Body of pancreas (tissue), 4 donors: ENCODE results near the gene UBE2C. TPM values are rescaled to one million over a fixed set of nuclear protein-coding genes. Genes with fewer than 3 reads are reported as not detected.

Experiments
- ATAC-seq: fragments of 150-250 bp; one replicate; pipeline ENCODE4 v1.9.1; 2016
- DNase-seq, 4 donors: peaks; one replicate each; pipeline ENCODE4 v3.0.0-alpha.2; 2019
- H3K27ac ChIP-seq, 4 donors: fragments of 200-600 bp; sonication (generic); 1 replicate in 3 of 4; 2 replicates in 1 of 4; pipeline versions ENCODE4 v1.5.1 to v1.6.1; 2016 to 2019; ENCODE audit warnings: mild to moderate bottlenecking in 1 of 4, mixed read lengths in 1 of 4, moderate library complexity in 1 of 4
- H3K27me3 ChIP-seq, 2 donors: fragments of 200-600 bp; sonication (generic); one replicate each; pipeline ENCODE4 v1.6.0; 2016; ENCODE audit warnings: mild to moderate bottlenecking in 1 of 2
- H3K36me3 ChIP-seq, 2 donors: fragments of 200-600 bp; sonication (generic); replicated peaks in 1 of 2; 2 replicates each; pipeline ENCODE4 v1.5.1; 2016; ENCODE audit warnings: low read depth in 2 of 2; ENCODE audit not compliant: insufficient read depth in 1 of 2
- H3K4me1 ChIP-seq: fragments of 200-600 bp; sonication (generic); one replicate; pipeline ENCODE4 v1.6.0; 2016
- H3K4me3 ChIP-seq, 2 donors: fragments of 200-600 bp; sonication (generic); 1 replicate in 1 of 2; 2 replicates in 1 of 2; pipeline ENCODE4 v1.5.1; 2016 to 2019
- H3K9me3 ChIP-seq, 3 donors: fragments of 200-600 bp; sonication (generic); 1 replicate in 2 of 3; 2 replicates in 1 of 3; pipeline ENCODE4 v1.5.1; 2016
- POLR2A ChIP-seq, 3 donors: fragments of 450-650 bp; IDR thresholded peaks; one replicate each; pipeline ENCODE4 v1.6.1; 2016; ENCODE audit warnings: antibody characterized with exemption in 3 of 3, mild to moderate bottlenecking in 2 of 3
- WGBS, 2 donors: methylation state at CpG; one replicate each; pipeline ENCODE4 v1.1.5; 2017; 5-methylcytosine and 5-hydroxymethylcytosine counted together
- intact Hi-C: fragments of 100-400 bp; cut with DNase I; formaldehyde crosslinking; loops from one replicate; pipeline ENCODE4 v1.15.1; 2023
- total RNA-seq, 2 donors: library from RNA; depleted of rRNA; stranded (reverse); fragments of >200 nt; gene quantifications; one replicate each; pipeline ENCODE4 v1.1.0, GENCODE V29; 2016
- TF ChIP-seq, protein P1 (sequence below), 7 experiments: fragments of 450-650 bp in 4 of 7; fragments of 200-600 bp in 3 of 7; sonication (generic) in 3 of 7; IDR thresholded peaks; one replicate each; pipeline ENCODE4 v1.5.1; 2016 to 2019; ENCODE audit warnings: antibody characterized with exemption in 7 of 7

Gene UBE2C
- total RNA-seq, 2 donors from 2014 or later, result not detected

GRCh38 chr20:45813489-45813888 lies 1.0 kb downstream of the UBE2C start:
- no peak overlapping the region for H3K27ac ChIP-seq
- no peaks in the 10 kb centered on the region for H3K9me3 ChIP-seq
- no peak overlapping the region for H3K4me3 ChIP-seq
- ATAC-seq (no peak), DNase-seq (no peak)
- TF ChIP-seq, protein P1, sequence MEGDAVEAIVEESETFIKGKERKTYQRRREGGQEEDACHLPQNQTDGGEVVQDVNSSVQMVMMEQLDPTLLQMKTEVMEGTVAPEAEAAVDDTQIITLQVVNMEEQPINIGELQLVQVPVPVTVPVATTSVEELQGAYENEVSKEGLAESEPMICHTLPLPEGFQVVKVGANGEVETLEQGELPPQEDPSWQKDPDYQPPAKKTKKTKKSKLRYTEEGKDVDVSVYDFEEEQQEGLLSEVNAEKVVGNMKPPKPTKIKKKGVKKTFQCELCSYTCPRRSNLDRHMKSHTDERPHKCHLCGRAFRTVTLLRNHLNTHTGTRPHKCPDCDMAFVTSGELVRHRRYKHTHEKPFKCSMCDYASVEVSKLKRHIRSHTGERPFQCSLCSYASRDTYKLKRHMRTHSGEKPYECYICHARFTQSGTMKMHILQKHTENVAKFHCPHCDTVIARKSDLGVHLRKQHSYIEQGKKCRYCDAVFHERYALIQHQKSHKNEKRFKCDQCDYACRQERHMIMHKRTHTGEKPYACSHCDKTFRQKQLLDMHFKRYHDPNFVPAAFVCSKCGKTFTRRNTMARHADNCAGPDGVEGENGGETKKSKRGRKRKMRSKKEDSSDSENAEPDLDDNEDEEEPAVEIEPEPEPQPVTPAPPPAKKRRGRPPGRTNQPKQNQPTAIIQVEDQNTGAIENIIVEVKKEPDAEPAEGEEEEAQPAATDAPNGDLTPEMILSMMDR (IDR thresholded peaks at IDR 0.05), result no peak
- no peak for TF ChIP-seq POLR2A (IDR thresholded peaks at IDR 0.05)
- peaks cover 0 to 13% of the 10 kb centered on the region in 2 donors for H3K36me3 ChIP-seq
- H3K4me1 ChIP-seq, result peaks cover 6% of the 10 kb centered on the region
- WGBS, 2 donors, result 55 to 63% methylated on average over 7 of the region's 7 CpGs
- no peaks in the 10 kb centered on the region for H3K27me3 ChIP-seq
- intact Hi-C loops, result no loop called here

DNA sequence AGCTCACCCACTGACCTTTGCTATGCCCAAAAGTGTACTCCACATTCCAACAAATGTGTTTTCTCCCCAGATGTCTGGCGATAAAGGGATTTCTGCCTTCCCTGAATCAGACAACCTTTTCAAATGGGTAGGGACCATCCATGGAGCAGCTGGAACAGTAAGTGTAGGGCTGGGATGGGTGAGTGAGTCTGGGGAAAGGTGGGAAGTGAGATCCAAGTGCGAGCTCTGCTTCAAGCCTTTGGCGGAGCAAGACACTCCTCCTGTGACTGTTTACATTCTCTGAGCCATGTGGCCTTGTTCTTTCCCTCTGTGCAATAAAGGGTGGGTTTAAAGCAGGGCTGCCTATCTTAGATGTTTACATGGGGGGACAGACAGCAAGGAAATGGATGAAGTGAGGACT lies 1.9 kb downstream of the UBE2C start:
- WGBS, 2 donors, result 67 to 78% methylated on average over 3 of the region's 3 CpGs
- Histone ChIP-seq H3K27me3 (no peaks in the 10 kb centered on the region), H3K4me3 (no peak overlapping the region), H3K4me1 (peaks cover 6% of the 10 kb centered on the region), H3K9me3 (no peaks in the 10 kb centered on the region), H3K27ac (no peak overlapping the region), H3K36me3 (peaks cover 0 to 9% of the 10 kb centered on the region in 2 donors)
- DNase-seq (no peak), ATAC-seq (no peak)
- TF ChIP-seq, protein P1 (IDR thresholded peaks at IDR 0.05), result no peak
- no peak for TF ChIP-seq POLR2A (IDR thresholded peaks at IDR 0.05)
- intact Hi-C loops, result no loop called here

GRCh38 chr20:45816951-45817350 lies 4.5 kb downstream of the UBE2C start:
- TF ChIP-seq, protein P1 (IDR thresholded peaks at IDR 0.05), result no peak
- H3K9me3 ChIP-seq, result no peaks in the 10 kb centered on the region
- intact Hi-C loops, result no loop called here
- H3K4me3 ChIP-seq, result no peak overlapping the region
- H3K27me3 ChIP-seq, result peaks cover 0 to 9% of the 10 kb centered on the region in 2 donors
- no peak for DNase-seq
- WGBS, 2 donors, result 90% methylated on average over 3 of the region's 3 CpGs
- no peak for ATAC-seq
- H3K27ac ChIP-seq, result no peak overlapping the region
- no peaks in the 10 kb centered on the region for H3K36me3 ChIP-seq
- peaks cover 6% of the 10 kb centered on the region for H3K4me1 ChIP-seq

DNA sequence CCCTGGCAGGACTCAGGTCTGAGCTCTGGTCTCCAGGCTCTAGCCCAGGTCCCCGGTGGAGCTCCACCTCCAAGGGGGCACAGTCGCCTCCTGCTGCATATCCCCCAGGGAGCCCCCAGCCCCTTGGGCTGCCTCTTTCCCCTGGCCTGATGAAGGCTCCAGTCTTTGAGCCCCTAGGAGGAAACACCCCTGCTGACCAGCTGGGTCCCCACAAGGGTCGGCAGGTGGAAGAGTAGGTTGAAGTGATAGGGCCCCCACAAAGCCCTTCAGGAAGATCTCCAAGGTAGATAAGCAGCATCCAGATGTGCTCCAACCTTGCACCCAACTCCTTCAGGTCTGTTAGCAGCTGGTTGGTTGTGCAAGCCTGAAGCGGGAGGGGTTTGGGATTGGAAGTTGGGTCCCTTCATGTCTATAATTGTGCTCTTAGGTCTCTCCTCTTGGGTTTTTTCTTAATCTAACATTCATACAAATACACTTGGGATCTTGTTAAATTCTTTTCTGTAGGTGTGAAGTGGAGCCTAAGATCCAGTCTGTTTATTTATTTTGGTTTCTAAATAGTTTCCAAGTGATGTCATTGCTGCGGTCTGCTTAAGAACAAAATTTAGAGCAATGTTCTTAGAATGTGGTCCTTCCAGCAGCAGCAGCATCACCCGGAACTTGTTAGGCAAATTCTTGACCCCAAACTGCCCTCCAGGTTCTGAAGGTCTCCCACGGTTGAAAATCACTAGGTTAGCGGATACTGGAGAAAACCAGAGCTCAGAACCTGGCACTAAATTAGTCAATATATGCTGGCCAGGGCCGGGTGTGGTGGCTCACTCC lies 5.1 kb downstream of the UBE2C start:
- Histone ChIP-seq H3K9me3 (no peaks in the 10 kb centered on the region), H3K4me3 (no peak overlapping the region), H3K27me3 (peaks cover 0 to 9% of the 10 kb centered on the region in 2 donors), H3K27ac (no peak overlapping the region), H3K4me1 (peaks cover 7% of the 10 kb centered on the region), H3K36me3 (no peaks in the 10 kb centered on the region)
- 56 to 69% methylated on average over 9 of the region's 9 CpGs for WGBS, 2 donors
- intact Hi-C loops, result no loop called here
- DNase-seq, result no peak
- TF ChIP-seq, protein P1 (IDR thresholded peaks at IDR 0.05), result no peak
- TF ChIP-seq POLR2A (IDR thresholded peaks at IDR 0.05), result no peak
- no peak for ATAC-seq

DNA sequence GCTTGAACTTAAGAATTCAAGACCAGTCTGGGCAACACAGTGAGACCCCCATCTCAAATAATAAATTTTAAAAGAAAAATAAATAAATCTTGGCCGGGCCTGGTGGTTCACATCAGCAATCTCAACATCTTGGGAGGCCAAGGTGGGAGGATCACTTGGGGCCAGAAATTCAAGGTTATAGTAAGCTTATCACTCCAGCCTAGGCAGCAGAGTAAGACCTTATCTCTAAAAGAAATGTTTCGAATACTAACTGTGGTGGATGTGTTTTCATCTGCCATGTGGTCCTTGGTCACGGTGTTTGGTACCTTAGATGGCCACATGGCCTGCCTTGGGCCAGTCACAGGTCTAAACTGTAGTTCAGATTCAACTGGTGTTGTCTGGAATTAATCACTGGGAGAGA lies 5.8 kb downstream of the UBE2C start:
- H3K36me3 ChIP-seq, result no peaks in the 10 kb centered on the region

More for the DNA sequence above, 5.8 kb downstream of the UBE2C start:
- intact Hi-C loops, result no loop called here
- Histone ChIP-seq H3K27ac (no peak overlapping the region), H3K4me3 (no peak overlapping the region), H3K4me1 (peaks cover 8% of the 10 kb centered on the region), H3K27me3 (peaks cover 0 to 9% of the 10 kb centered on the region in 2 donors), H3K9me3 (no peaks in the 10 kb centered on the region)
- DNase-seq (no peak), ATAC-seq (no peak)
- 59 to 60% methylated on average over 3 of the region's 3 CpGs for WGBS, 2 donors
- TF ChIP-seq, protein P1 (IDR thresholded peaks at IDR 0.05), result no peak
- TF ChIP-seq POLR2A (IDR thresholded peaks at IDR 0.05), result no peak
